MM.1S (cell line): ENCODE measurements around the gene SIAE.

ENCODE experiments used
- DNase-seq: peaks from one replicate; pipeline ENCODE4 v3.0.0-alpha.2; 2015
- H2AFZ ChIP-seq: fragments of 300-600 bp; sonication (generic); 2 replicates; pipeline ENCODE4 v1.6.0; 2016; ENCODE audit warnings: antibody characterized with exemption, low read length
- H3F3A ChIP-seq: fragments of 300-600 bp; sonication (generic); 2 replicates; pipeline ENCODE4 v1.6.1; 2016; ENCODE audit warnings: mild to moderate bottlenecking, antibody characterized with exemption, low read length, moderate library complexity, mixed read lengths; ENCODE audit not compliant: insufficient read depth
- H3K27ac ChIP-seq: fragments of 300-600 bp; sonication (generic); 2 replicates; pipeline ENCODE4 v1.5.1; 2016; ENCODE audit warnings: mild to moderate bottlenecking, low read length
- H3K27me3 ChIP-seq: fragments of 300-600 bp; sonication (generic); replicated peaks from 2 replicates; pipeline ENCODE4 v1.6.0; 2016; ENCODE audit warnings: low read length; ENCODE audit not compliant: insufficient read depth
- H3K36me3 ChIP-seq: fragments of 300-600 bp; sonication (generic); replicated peaks from 2 replicates; pipeline ENCODE4 v1.6.1; 2016; ENCODE audit warnings: mild to moderate bottlenecking, low read length, mixed read lengths; ENCODE audit not compliant: insufficient read depth
- H3K4me1 ChIP-seq: fragments of 300-600 bp; sonication (generic); 2 replicates; pipeline ENCODE4 v1.6.1; 2016; ENCODE audit warnings: low read length, mixed read lengths
- H3K4me2 ChIP-seq: fragments of 300-600 bp; sonication (generic); 2 replicates; pipeline ENCODE4 v1.6.0; 2016; ENCODE audit warnings: low read depth, low read length
- H3K4me3 ChIP-seq: fragments of 300-600 bp; sonication (generic); 2 replicates; pipeline ENCODE4 v1.5.1; 2016; ENCODE audit warnings: low read length, mixed read lengths
- H3K79me2 ChIP-seq: fragments of 300-600 bp; sonication (generic); 2 replicates; pipeline ENCODE4 v1.6.1; 2016; ENCODE audit warnings: mixed run types, low read length, mixed read lengths
- H3K9ac ChIP-seq: fragments of 300-600 bp; sonication (generic); 2 replicates; pipeline ENCODE4 v1.6.1; 2016; ENCODE audit warnings: low read length, mixed read lengths
- H3K9me2 ChIP-seq: fragments of 300-600 bp; sonication (generic); replicated peaks from 2 replicates; pipeline ENCODE4 v1.6.1; 2016; ENCODE audit warnings: mild to moderate bottlenecking, low read length, mixed read lengths; ENCODE audit not compliant: insufficient read depth
- H3K9me3 ChIP-seq: fragments of 300-600 bp; sonication (generic); replicated peaks from 2 replicates; pipeline ENCODE4 v1.6.1; 2016; ENCODE audit warnings: mild to moderate bottlenecking, low read length, mixed read lengths; ENCODE audit not compliant: insufficient read depth
- H4K20me1 ChIP-seq: fragments of 300-600 bp; sonication (generic); 2 replicates; pipeline ENCODE4 v1.6.1; 2016; ENCODE audit warnings: mild to moderate bottlenecking, low read length, moderate library complexity, mixed read lengths; ENCODE audit not compliant: insufficient read depth
- CTCF ChIP-seq: fragments of 300-600 bp; sonication (generic); IDR thresholded peaks from 2 replicates; pipeline ENCODE4 v1.5.1; 2016; ENCODE audit warnings: antibody characterized with exemption, low read length, mixed read lengths
- EZH2 ChIP-seq: fragments of 300-600 bp; sonication (generic); optimal IDR thresholded peaks from 2 replicates; pipeline ENCODE3; 2017; ENCODE audit warnings: low read depth, mild to moderate bottlenecking, antibody characterized with exemption, low read length, mixed read lengths
- EZH2phosphoT487 ChIP-seq: fragments of 300-600 bp; sonication (generic); IDR thresholded peaks from 2 replicates; pipeline ENCODE4 v1.6.1; 2018; ENCODE audit warnings: antibody characterized with exemption, low read length

SIAE gene

GRCh38 chr11:124681421-124681820 is 7.9 kb upstream of the SIAE start:
- no peak for TF ChIP-seq EZH2
- no peak for TF ChIP-seq EZH2phosphoT487
- no peak for TF ChIP-seq CTCF
- H3K36me3 ChIP-seq = no peaks in the 10 kb centered on the region
- no peaks in the 10 kb centered on the region for H3K9me3 ChIP-seq
- H3K9ac ChIP-seq = no peak overlapping the region
- no peaks in the 10 kb centered on the region for H3K4me1 ChIP-seq
- H3K79me2 ChIP-seq = no peaks in the 10 kb centered on the region
- H3K4me2 ChIP-seq = no peak overlapping the region
- no peaks in the 10 kb centered on the region for H3K9me2 ChIP-seq
- H4K20me1 ChIP-seq = no peaks in the 10 kb centered on the region
- DNase-seq = no peak
- H2AFZ ChIP-seq = no peak overlapping the region
- no peaks in the 10 kb centered on the region for H3F3A ChIP-seq
- no peaks in the 10 kb centered on the region for H3K27me3 ChIP-seq
- H3K4me3 ChIP-seq = no peak overlapping the region
- no peak overlapping the region for H3K27ac ChIP-seq

GRCh38 chr11:124678416-124678815 is 4.9 kb upstream of the SIAE start:
- Histone ChIP-seq H3K4me3 (no peak overlapping the region), H3K9me3 (no peaks in the 10 kb centered on the region)

GRCh38 chr11:124676386-124676785 is 2.8 kb upstream of the SIAE start:
- Histone ChIP-seq H3K27me3 (no peaks in the 10 kb centered on the region), H3K9ac (no peak overlapping the region), H3F3A (peaks cover 6% of the 10 kb centered on the region), H3K4me1 (peaks cover 12% of the 10 kb centered on the region; the same call in 1 of the 2 replicates), H3K27ac (no peak overlapping the region), H4K20me1 (no peaks in the 10 kb centered on the region), H3K4me3 (no peak overlapping the region), H2AFZ (no peak overlapping the region; the same call in 1 of the 2 replicates), H3K4me2 (no peak overlapping the region), H3K36me3 (no peaks in the 10 kb centered on the region), H3K79me2 (0 out of 2 replicates have a peak, but pooled peaks cover 4% of the 10 kb centered on the region), H3K9me3 (no peaks in the 10 kb centered on the region), H3K9me2 (no peaks in the 10 kb centered on the region)
- TF ChIP-seq EZH2phosphoT487 = no peak
- TF ChIP-seq CTCF = no peak
- no peak for TF ChIP-seq EZH2
- DNase-seq = no peak

More at GRCh38 chr11:124678416-124678815, 4.9 kb upstream of the SIAE start:
- no peak for TF ChIP-seq EZH2phosphoT487
- no peak for TF ChIP-seq EZH2
- no peak for TF ChIP-seq CTCF
- Histone ChIP-seq H3F3A (no peaks in the 10 kb centered on the region), H4K20me1 (no peaks in the 10 kb centered on the region), H3K36me3 (no peaks in the 10 kb centered on the region), H2AFZ (no peak overlapping the region), H3K27me3 (no peaks in the 10 kb centered on the region), H3K4me1 (0 out of 2 replicates have a peak, but pooled peaks cover 4% of the 10 kb centered on the region), H3K79me2 (0 out of 2 replicates have a peak, but pooled peaks cover under 1% of the 10 kb centered on the region), H3K9ac (no peak overlapping the region), H3K27ac (no peak overlapping the region), H3K9me2 (no peaks in the 10 kb centered on the region), H3K4me2 (no peak overlapping the region)
- DNase-seq = no peak
